HCT116 (cell line): ENCODE results near the gene FBP1. TPM values are rescaled to one million over a fixed set of nuclear protein-coding genes. Genes with fewer than 3 reads are reported as not detected.
A peak's percentile ranks its signal among the peaks of the same experiment; 100 is the strongest.

Experiments used
- ATAC-seq: fragments of 200-7000 bp; cut with Tn5 transposase; 2 replicates; pipeline ENCODE4 v1.9.1; 2020; ENCODE audit warnings: mild to moderate bottlenecking, moderate library complexity
- BruUV-seq: library from RNA; stranded (reverse); fragments of 400-500 nt; replicated peaks from 2 replicates; lab custom pipeline; 2021; lab: Mats Ljungman, UMichigan
- CTCF ChIA-PET: fragments of 300-600 bp; sonication (Branson Sonifier 250); formaldehyde crosslinking; loops from one replicate; lab custom pipeline; 2021; ENCODE audit warnings: antibody characterized with exemption; lab: Charles Lee
- POLR2A ChIA-PET: fragments of 300-600, 350-600 bp; sonication (Branson Sonifier 250); formaldehyde crosslinking; loops from one replicate; lab custom pipeline; 2021; ENCODE audit warnings: antibody characterized with exemption; lab: Charles Lee
- RAD21 ChIA-PET, 2 experiments: fragments of 300-600 bp; sonication (Branson Sonifier 250); formaldehyde crosslinking; loops; one replicate each; lab custom pipeline; 2023; ENCODE audit warnings: low total read pairs in 2 of 2; ENCODE audit not compliant: uncharacterized antibody in 2 of 2, unreplicated experiment in 2 of 2, low non-redundant PET in 1 of 2; lab: Charles Lee
- DNase-seq: peaks from one replicate; pipeline ENCODE4 v3.0.0-alpha.2; 2010; ENCODE audit warnings: low read depth, low spot score
- H2AFZ ChIP-seq: fragments of 200-600 bp; shearing (Covaris generic), sonication (generic); 2 replicates; pipeline ENCODE4 v1.6.1; 2017; ENCODE audit warnings: low read depth, mixed run types, mixed read lengths, antibody characterized with exemption, low read length; ENCODE audit not compliant: poor library complexity, severe bottlenecking
- H3K27ac ChIP-seq: 2 replicates; pipeline ENCODE4 v1.5.1; 2012; ENCODE audit warnings: low read depth, low read length
- H3K27me3 ChIP-seq: fragments of 200-600 bp; sonication (generic); 2 replicates; pipeline ENCODE4 v1.6.1; 2016; ENCODE audit warnings: mixed run types, low read length, mixed read lengths; ENCODE audit not compliant: insufficient read depth
- H3K36me3 ChIP-seq, 2 experiments: fragments of 200-500 bp in 1 of 2; fragments of 200-600 bp in 1 of 2; sonication (Bioruptor generic) in 1 of 2; sonication (generic) in 1 of 2; 2 replicates each; pipeline versions ENCODE4 v1.5.1 to v1.6.1; 2014 to 2016; ENCODE audit warnings: low read length in 2 of 2, inconsistent platforms in 1 of 2, mixed read lengths in 1 of 2, mixed run types in 1 of 2; ENCODE audit not compliant: insufficient read depth in 2 of 2, control insufficient read depth in 1 of 2
- H3K4me1 ChIP-seq, 2 experiments: fragments of 200-600 bp in 1 of 2; sonication (generic) in 1 of 2; 2 replicates each; pipeline versions ENCODE4 v1.5.1 to v1.6.1; 2012 to 2017; ENCODE audit warnings: low read length in 2 of 2, inconsistent platforms in 1 of 2, mild to moderate bottlenecking in 1 of 2, mixed read lengths in 1 of 2, mixed run types in 1 of 2, moderate library complexity in 1 of 2; ENCODE audit not compliant: insufficient read depth in 2 of 2, control insufficient read depth in 1 of 2
- H3K4me2 ChIP-seq: fragments of 200-600 bp; sonication (generic); 2 replicates; pipeline ENCODE4 v1.6.1; 2017; ENCODE audit warnings: mixed run types, low read length, mixed read lengths
- H3K4me3 ChIP-seq, 2 experiments: fragments of 200-600 bp in 1 of 2; sonication (generic) in 1 of 2; replicated peaks in 1 of 2; 2 replicates each; pipeline ENCODE4 v1.5.1; 2011 to 2016; ENCODE audit warnings: low read length in 2 of 2, control low read depth in 1 of 2, low read depth in 1 of 2, mild to moderate bottlenecking in 1 of 2, mixed read lengths in 1 of 2, mixed run types in 1 of 2
- H3K79me2 ChIP-seq: fragments of 200-600 bp; sonication (generic); 2 replicates; pipeline ENCODE4 v1.6.1; 2017; ENCODE audit warnings: mild to moderate bottlenecking, mixed run types, low read length, moderate library complexity, mixed read lengths; ENCODE audit not compliant: insufficient read depth
- H3K9ac ChIP-seq: fragments of 200-600 bp; sonication (generic); 2 replicates; pipeline ENCODE4 v1.6.1; 2016; ENCODE audit warnings: low read length, mixed read lengths
- H3K9me2 ChIP-seq: fragments of 200-600 bp; sonication (generic), shearing (Covaris generic); 2 replicates; pipeline ENCODE4 v1.6.1; 2017; ENCODE audit warnings: mixed run types, mild to moderate bottlenecking, moderate library complexity; ENCODE audit not compliant: insufficient read depth
- H3K9me3 ChIP-seq, 2 experiments: fragments of 200-500 bp in 1 of 2; fragments of 200-600 bp in 1 of 2; sonication (Bioruptor generic) in 1 of 2; sonication (generic) in 1 of 2; 2 replicates each; pipeline ENCODE4 v1.6.1; 2014 to 2017; ENCODE audit warnings: low read length in 2 of 2, mixed read lengths in 2 of 2, inconsistent platforms in 1 of 2, low read depth in 1 of 2, mild to moderate bottlenecking in 1 of 2, mixed run types in 1 of 2, moderate library complexity in 1 of 2; ENCODE audit not compliant: control insufficient read depth in 1 of 2, insufficient read depth in 1 of 2
- H4K20me1 ChIP-seq: fragments of 200-600 bp; sonication (generic), shearing (Covaris generic); 2 replicates; pipeline ENCODE4 v1.6.1; 2017; ENCODE audit warnings: mixed run types, mild to moderate bottlenecking, moderate library complexity; ENCODE audit not compliant: insufficient read depth
- CBX3 ChIP-seq: IDR thresholded peaks from 2 replicates; pipeline ENCODE4 v1.6.1; 2012; ENCODE audit warnings: low read depth
- CEBPB ChIP-seq: IDR thresholded peaks from 2 replicates; pipeline ENCODE4 v1.6.1; 2012; ENCODE audit warnings: low read depth
- CTCF ChIP-seq, 3 experiments: fragments of 200-600 bp in 1 of 3; sonication (generic) in 1 of 3; IDR thresholded peaks in 2 of 3; conservative IDR thresholded peaks in 1 of 3; 2 replicates each; pipeline ENCODE4 v1.5.1; 2012 to 2017; ENCODE audit warnings: low read depth in 2 of 3, low read length in 2 of 3, antibody characterized with exemption in 1 of 3, borderline replicate concordance in 1 of 3, control low read depth in 1 of 3, mild to moderate bottlenecking in 1 of 3, mixed read lengths in 1 of 3, mixed run types in 1 of 3, moderate library complexity in 1 of 3; ENCODE audit not compliant: insufficient read depth in 1 of 3
- EGR1 ChIP-seq: IDR thresholded peaks from 2 replicates; pipeline ENCODE4 v1.6.1; 2012; ENCODE audit warnings: low read depth
- EZH2 ChIP-seq: fragments of 200-600 bp; sonication (generic); IDR thresholded peaks from 2 replicates; pipeline ENCODE4 v1.6.1; 2017; ENCODE audit warnings: antibody characterized with exemption, mixed run types
- RAD21 ChIP-seq: IDR thresholded peaks from 2 replicates; pipeline ENCODE4 v1.6.1; 2012; ENCODE audit warnings: low read depth, mild to moderate bottlenecking
- SP1 ChIP-seq: IDR thresholded peaks from 2 replicates; pipeline ENCODE4 v1.6.1; 2012; ENCODE audit warnings: low read depth
- TCF7L2 ChIP-seq: IDR thresholded peaks from 2 replicates; pipeline ENCODE4 v1.7.0; 2011; ENCODE audit warnings: borderline replicate concordance, inconsistent platforms; ENCODE audit not compliant: insufficient read depth, insufficient read length; ENCODE audit errors: extremely low read depth
- YY1 ChIP-seq: IDR thresholded peaks from 2 replicates; pipeline ENCODE4 v1.6.1; 2011; ENCODE audit warnings: low read length, low read depth, moderate library complexity, mild to moderate bottlenecking; ENCODE audit not compliant: insufficient replicate concordance; ENCODE audit errors: extremely low read depth
- intact Hi-C: fragments of 100-400 bp; cut with micrococcal nuclease; formaldehyde crosslinking; loops from 2 replicates; pipeline ENCODE4 v1.10.0; 2022
- total RNA-seq: library from RNA; stranded (reverse); gene quantifications from one replicate; pipeline ENCODE4 v1.2.1, GENCODE V29; 2021; ENCODE audit not compliant: unreplicated experiment

The FBP1 gene
- total RNA-seq, 1 experiment from 2014 or later = 0.42 TPM

DNA sequence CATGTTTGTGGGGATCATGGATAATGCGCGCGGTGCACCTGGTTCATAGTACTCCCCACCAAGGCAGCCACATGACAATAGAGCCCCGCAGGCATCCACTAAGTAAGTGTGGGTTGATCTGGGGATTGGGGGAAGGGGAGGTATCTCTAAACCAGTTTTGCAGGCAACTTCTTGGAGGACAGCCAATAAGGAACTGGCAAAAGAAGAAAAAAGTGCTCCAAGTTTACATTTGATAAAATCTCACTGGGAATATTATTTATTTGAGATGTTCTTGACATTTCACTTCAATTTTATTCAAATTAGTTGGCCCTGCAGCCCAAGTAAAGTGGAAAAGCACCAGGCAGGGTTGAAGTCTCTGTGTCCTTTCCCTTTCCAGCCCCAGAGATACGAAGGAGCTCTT, 8.5 kb downstream of the FBP1 start:
- H3K4me1 ChIP-seq = peaks cover 0 to 11% of the 10 kb centered on the region in 2 experiments; a peak in 1 of 4 replicates
- H3K9me3 ChIP-seq = no peaks in the 10 kb centered on the region
- no TSS peak for BruUV-seq
- ChIA-PET POLR2A (no interaction called here), RAD21 (no interaction called here), CTCF (no interaction called here)
- no peaks in the 10 kb centered on the region for H4K20me1 ChIP-seq
- H3K4me2 ChIP-seq = no peak overlapping the region
- intact Hi-C loops = no loop called here
- no peak overlapping the region for H3K9ac ChIP-seq
- DNase-seq (no peak), ATAC-seq (no peak; the same call in 1 of the 2 replicates)
- H3K27me3 ChIP-seq = no peaks in the 10 kb centered on the region
- H3K4me3 ChIP-seq = no peak overlapping the region
- H3K27ac ChIP-seq = no peak overlapping the region
- TF ChIP-seq CTCF (IDR thresholded peaks at IDR 0.05 in 2 of 3, conservative IDR thresholded peaks at IDR 0.05 in 1 of 3; ENCODE audit: borderline replicate concordance in 1 of 3, insufficient read depth in 1 of 3, low read depth in 2 of 3, low read length in 2 of 3) (no peak), CBX3 (no peak), CEBPB (no peak), EGR1 (no peak), SP1 (no peak), EZH2 (no peak)
- H3K79me2 ChIP-seq = no peaks in the 10 kb centered on the region
- no peak overlapping the region for H2AFZ ChIP-seq
- H3K9me2 ChIP-seq = no peaks in the 10 kb centered on the region
- H3K36me3 ChIP-seq = no peaks in the 10 kb centered on the region

DNA sequence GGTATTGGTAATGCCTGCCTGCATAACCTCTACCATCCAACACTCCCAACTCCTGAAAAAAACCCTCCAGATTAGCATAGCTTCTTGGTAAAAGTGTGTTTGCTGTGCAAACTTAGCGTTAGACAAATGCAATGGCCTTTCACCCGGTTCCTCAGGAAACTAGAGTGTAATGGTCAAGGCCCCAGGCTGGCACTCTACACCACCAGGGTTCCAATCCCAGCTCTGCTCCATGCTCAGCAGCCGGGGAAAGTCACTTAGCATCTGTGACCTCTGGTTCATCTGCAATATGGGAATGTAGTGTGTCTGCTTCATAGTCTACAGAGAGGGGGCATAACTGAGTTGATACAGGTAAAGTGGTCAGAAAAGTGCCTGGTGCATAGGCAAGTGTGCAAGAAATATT, 9.0 kb downstream of the FBP1 start:
- RAD21 ChIA-PET = no interaction called here
- intact Hi-C loops = no loop called here
- DNase-seq (no peak), ATAC-seq (no peak; the same call in 1 of the 2 replicates)
- H3K27me3 ChIP-seq = no peaks in the 10 kb centered on the region
- H3K9me3 ChIP-seq = no peaks in the 10 kb centered on the region
- H3K4me3 ChIP-seq = no peak overlapping the region
- no peak overlapping the region for H3K9ac ChIP-seq
- BruUV-seq = no TSS peak
- H3K9me2 ChIP-seq = no peaks in the 10 kb centered on the region
- CTCF ChIA-PET = no interaction called here
- H3K79me2 ChIP-seq = no peaks in the 10 kb centered on the region
- H3K4me2 ChIP-seq = no peak overlapping the region
- TF ChIP-seq YY1 (no peak), CTCF (IDR thresholded peaks at IDR 0.05 in 2 of 3, conservative IDR thresholded peaks at IDR 0.05 in 1 of 3; ENCODE audit: borderline replicate concordance in 1 of 3, insufficient read depth in 1 of 3, low read depth in 2 of 3, low read length in 2 of 3) (peak in 1 of 3 experiments; percentile 14; a peak in 2 of 6 replicates), RAD21 (no peak), TCF7L2 (no peak)
- no peaks in the 10 kb centered on the region for H4K20me1 ChIP-seq
- no peak overlapping the region for H2AFZ ChIP-seq
- POLR2A ChIA-PET = no interaction called here
- no peak overlapping the region for H3K27ac ChIP-seq
- H3K36me3 ChIP-seq = no peaks in the 10 kb centered on the region
- H3K4me1 ChIP-seq = peaks cover 0 to 11% of the 10 kb centered on the region in 2 experiments; a peak in 1 of 4 replicates
